GM12801 (cell line): Measurements from ENCODE around the gene TRIP13.

ENCODE experiments used
- CTCF ChIP-seq: IDR thresholded peaks from one replicate; pipeline ENCODE4 v1.5.1; 2011; ENCODE audit warnings: control low read depth; ENCODE audit not compliant: insufficient read length; ENCODE audit errors: extremely low read depth

TRIP13 gene

GRCh38 chr5:859391-859790 is 33.3 kb upstream of the TRIP13 start:
- no peak for TF ChIP-seq CTCF

- no peak for TF ChIP-seq CTCF
Measured at GRCh38 chr5:859798-860296, 32.8 kb upstream of the TRIP13 start.

- no peak for TF ChIP-seq CTCF
Measured at GRCh38 chr5:860506-861150, 32.1 kb upstream of the TRIP13 start.

- no peak for TF ChIP-seq CTCF
Measured at GRCh38 chr5:861442-862366, 31.0 kb upstream of the TRIP13 start.

- TF ChIP-seq CTCF: no peak
Measured at GRCh38 chr5:862367-863243, 30.1 kb upstream of the TRIP13 start.

GRCh38 chr5:863244-863805 is 29.4 kb upstream of the TRIP13 start:
- TF ChIP-seq CTCF: no peak
